ENCODE data around the gene SSU72. TPM values are rescaled to one million over a fixed set of nuclear protein-coding genes. Genes with fewer than 3 reads are reported as not detected.
"Not testable (repeated sequence)": the region's sequence is repeated elsewhere in the genome, so short reads cannot be mapped to it uniquely, and the experiment has no call there.

SSU72 gene
- total and polyA plus RNA-seq, 2 donors from 2014 or later, result 102 to 143 TPM

DNA sequence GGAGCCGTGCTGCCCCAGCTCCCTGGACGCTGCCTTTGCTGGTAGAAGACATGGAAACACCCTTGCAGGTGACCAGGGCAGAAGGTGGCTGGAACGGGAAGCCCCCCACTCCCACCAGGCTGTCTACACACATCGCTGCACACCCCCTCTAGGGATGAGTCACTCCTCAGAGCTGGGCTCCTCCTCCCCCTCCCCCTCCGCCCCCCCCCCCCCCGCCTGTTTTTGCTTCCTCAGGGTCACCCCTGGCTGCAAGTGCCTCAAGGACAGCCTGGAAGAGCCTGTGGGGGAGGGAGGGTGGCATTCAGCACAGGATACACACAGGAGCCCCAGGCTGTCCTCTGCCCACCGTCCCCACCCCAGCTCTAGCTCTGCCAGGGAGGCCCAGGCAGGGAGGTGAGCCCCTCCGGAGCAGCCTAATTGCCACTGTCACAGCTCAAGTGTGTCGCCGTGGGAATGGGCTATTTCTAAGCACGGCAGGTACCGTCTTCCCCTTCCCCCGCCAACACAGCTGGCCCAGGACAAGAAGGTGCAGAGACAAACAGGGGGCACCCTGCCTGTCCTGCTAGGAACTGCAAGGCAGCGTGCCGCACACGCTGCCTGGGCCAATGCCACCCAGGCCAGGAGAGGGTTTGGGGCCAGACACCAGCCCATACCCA lies 22.7 kb upstream of the SSU72 start:
- intact Hi-C loops (cut with DNase I), result no loop called here

DNA sequence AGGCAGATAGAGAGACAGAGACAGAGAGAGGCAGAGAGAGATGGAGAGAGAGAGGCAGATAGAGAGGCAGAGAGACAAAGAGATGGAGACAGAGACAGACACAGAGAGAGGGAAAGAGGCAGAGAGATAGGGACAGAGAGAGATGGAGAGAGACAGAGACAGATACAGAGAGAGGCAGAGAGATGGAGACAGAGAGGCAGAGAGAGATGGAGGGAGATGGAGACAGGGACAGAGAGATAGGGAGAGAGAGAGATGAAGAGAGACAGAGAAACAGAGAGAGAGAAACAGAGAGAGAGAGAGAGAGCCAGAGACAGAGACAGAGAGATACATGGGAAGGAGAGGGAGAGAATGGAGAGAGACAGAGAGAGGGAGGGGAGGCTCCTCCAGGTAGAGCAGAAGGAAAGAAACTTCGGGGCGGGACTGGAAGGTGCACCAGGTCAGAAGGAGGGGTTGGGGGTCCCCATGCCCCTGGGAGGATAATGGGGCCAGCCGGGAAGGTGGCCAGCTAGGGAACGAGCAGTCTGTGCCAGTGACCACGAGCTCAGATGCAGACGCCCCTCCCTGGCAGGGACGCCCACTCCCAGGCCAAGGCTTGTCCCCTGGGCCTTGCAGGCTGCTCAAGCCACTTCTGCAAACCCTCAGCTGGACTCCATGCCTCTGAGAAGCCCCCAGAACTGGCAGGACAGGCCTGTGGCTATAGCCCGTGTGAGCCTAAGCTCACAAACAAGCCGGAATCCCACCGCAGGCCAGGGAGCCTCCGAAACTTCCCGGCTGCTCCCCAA lies 22.0 kb upstream of the SSU72 start:
- FAIRE-seq, result no peak
- Histone ChIP-seq H3K4me3 (ENCODE audit: low read length in 3 of 3) (no peak overlapping the region), H3K27ac (ENCODE audit: low read depth in 2 of 2, low read length in 2 of 2) (no peak overlapping the region), H3K9ac (ENCODE audit: low read length in 3 of 3) (no peak overlapping the region), H3K27me3 (ENCODE audit: control insufficient read depth, insufficient read depth, low read length) (peaks cover 11% of the 10 kb centered on the region), H3K9me3 (ENCODE audit: control insufficient read depth in 2 of 3, insufficient read depth in 1 of 3, low read length in 3 of 3) (no peaks in the 10 kb centered on the region), H3K36me3 (ENCODE audit: control insufficient read depth in 2 of 3, insufficient read depth in 3 of 3, low read length in 3 of 3) (no peaks in the 10 kb centered on the region), H3K4me1 (ENCODE audit: control insufficient read depth in 2 of 3, insufficient read depth in 2 of 3, low read depth in 1 of 3, low read length in 3 of 3) (peaks cover 0 to 17% (median 0%) of the 10 kb centered on the region in 3 donors)
- no peak for DNase-seq
- TF ChIP-seq, protein P1, sequence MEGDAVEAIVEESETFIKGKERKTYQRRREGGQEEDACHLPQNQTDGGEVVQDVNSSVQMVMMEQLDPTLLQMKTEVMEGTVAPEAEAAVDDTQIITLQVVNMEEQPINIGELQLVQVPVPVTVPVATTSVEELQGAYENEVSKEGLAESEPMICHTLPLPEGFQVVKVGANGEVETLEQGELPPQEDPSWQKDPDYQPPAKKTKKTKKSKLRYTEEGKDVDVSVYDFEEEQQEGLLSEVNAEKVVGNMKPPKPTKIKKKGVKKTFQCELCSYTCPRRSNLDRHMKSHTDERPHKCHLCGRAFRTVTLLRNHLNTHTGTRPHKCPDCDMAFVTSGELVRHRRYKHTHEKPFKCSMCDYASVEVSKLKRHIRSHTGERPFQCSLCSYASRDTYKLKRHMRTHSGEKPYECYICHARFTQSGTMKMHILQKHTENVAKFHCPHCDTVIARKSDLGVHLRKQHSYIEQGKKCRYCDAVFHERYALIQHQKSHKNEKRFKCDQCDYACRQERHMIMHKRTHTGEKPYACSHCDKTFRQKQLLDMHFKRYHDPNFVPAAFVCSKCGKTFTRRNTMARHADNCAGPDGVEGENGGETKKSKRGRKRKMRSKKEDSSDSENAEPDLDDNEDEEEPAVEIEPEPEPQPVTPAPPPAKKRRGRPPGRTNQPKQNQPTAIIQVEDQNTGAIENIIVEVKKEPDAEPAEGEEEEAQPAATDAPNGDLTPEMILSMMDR (IDR thresholded peaks at IDR 0.05; ENCODE audit: borderline replicate concordance, extremely low read depth, insufficient read depth), result no peak
- intact Hi-C loops (cut with DNase I), result no loop called here

More for the DNA sequence above, 22.7 kb upstream of the SSU72 start:
- no peaks in the 10 kb centered on the region for H3K36me3 ChIP-seq (ENCODE audit: control insufficient read depth in 2 of 3, insufficient read depth in 3 of 3, low read length in 3 of 3)
- no peak overlapping the region for H3K4me3 ChIP-seq (ENCODE audit: low read length in 3 of 3)
- H3K4me1 ChIP-seq (ENCODE audit: control insufficient read depth in 2 of 3, insufficient read depth in 2 of 3, low read depth in 1 of 3, low read length in 3 of 3), result peaks cover 0 to 17% (median 0%) of the 10 kb centered on the region in 3 donors
- H3K9me3 ChIP-seq (ENCODE audit: control insufficient read depth in 2 of 3, insufficient read depth in 1 of 3, low read length in 3 of 3), result no peaks in the 10 kb centered on the region
- TF ChIP-seq, protein P1 (IDR thresholded peaks at IDR 0.05; ENCODE audit: borderline replicate concordance, extremely low read depth, insufficient read depth), result peak; percentile 27
- DNase-seq, result peak in 3 of 5 donors; percentile 61 to 80 (median 74)
- H3K27ac ChIP-seq (ENCODE audit: low read depth in 2 of 2, low read length in 2 of 2), result no peak overlapping the region
- FAIRE-seq, result no peak
- peaks cover 11% of the 10 kb centered on the region for H3K27me3 ChIP-seq (ENCODE audit: control insufficient read depth, insufficient read depth, low read length)
- H3K9ac ChIP-seq (ENCODE audit: low read length in 3 of 3), result peak overlapping the region in 1 of 3 donors; percentile 12

DNA sequence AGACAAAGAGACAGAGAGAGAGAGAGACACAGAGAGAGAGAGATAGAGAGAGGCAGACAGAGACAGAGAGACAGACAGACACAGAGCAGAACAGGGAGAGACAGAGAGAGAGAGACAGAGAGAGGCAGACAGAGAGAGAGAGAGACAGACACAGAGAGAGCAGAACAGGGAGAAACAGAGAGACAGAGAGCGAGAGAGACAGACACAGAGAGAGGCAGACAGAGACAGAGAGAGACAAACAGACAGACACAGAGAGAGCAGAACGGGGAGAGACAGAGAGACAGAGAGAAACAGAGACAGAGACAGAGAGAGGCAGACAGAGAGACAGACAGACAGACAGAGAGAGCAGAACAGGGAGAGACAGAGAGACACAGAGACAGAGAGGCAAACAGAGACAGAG lies 20.7 kb upstream of the SSU72 start:
- H3K27me3 ChIP-seq (ENCODE audit: control insufficient read depth, insufficient read depth, low read length); intact Hi-C loops (cut with DNase I); H3K4me3 ChIP-seq (ENCODE audit: low read length in 3 of 3); H3K9me3 ChIP-seq (ENCODE audit: control insufficient read depth in 2 of 3, insufficient read depth in 1 of 3, low read length in 3 of 3); H3K36me3 ChIP-seq (ENCODE audit: control insufficient read depth in 2 of 3, insufficient read depth in 3 of 3, low read length in 3 of 3); H3K9ac ChIP-seq (ENCODE audit: low read length in 3 of 3); H3K27ac ChIP-seq (ENCODE audit: low read depth in 2 of 2, low read length in 2 of 2); DNase-seq; FAIRE-seq: not testable (repeated sequence)
- peaks cover 0 to 13% (median 0%) of the 10 kb centered on the region in 3 donors for H3K4me1 ChIP-seq (ENCODE audit: control insufficient read depth in 2 of 3, insufficient read depth in 2 of 3, low read depth in 1 of 3, low read length in 3 of 3)

DNA sequence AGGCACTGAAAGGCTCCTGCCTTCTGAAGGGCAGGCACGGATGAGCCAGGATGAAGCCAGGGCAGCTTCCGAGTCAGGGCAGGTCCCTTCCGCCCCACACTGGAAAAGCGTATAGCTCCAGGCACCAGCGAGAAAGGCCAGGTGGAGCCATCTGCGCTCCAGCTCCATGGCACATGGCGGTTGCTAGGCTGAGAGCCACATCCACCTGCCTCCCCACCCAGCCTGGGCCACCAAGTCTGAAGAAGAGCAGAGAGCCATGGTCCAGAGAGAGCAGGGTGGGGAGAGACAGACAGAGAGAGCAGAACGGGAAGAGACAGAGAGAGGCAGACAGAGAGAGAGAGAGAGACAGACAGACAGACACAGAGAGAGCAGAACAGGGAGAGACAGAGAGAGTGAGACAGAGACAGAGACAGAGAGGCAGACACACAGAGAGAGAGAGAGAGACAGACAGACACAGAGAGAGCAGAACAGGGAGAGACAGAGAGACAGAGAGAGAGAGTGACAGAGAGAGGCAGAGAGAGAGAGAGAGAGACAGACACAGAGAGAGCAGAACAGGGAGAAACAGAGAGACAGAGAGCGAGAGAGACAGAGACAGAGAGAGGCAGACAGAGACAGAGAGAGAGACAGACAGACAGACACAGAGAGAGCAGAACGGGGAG lies 20.1 kb upstream of the SSU72 start:
- intact Hi-C loops (cut with DNase I), result no loop called here
- H3K36me3 ChIP-seq (ENCODE audit: control insufficient read depth in 2 of 3, insufficient read depth in 3 of 3, low read length in 3 of 3), result no peaks in the 10 kb centered on the region
- DNase-seq, result peak in 1 of 5 donors; percentile 28
- FAIRE-seq, result no peak
- no peaks in the 10 kb centered on the region for H3K9me3 ChIP-seq (ENCODE audit: control insufficient read depth in 2 of 3, insufficient read depth in 1 of 3, low read length in 3 of 3)
- no peak overlapping the region for H3K4me3 ChIP-seq (ENCODE audit: low read length in 3 of 3)
- no peak overlapping the region for H3K9ac ChIP-seq (ENCODE audit: low read length in 3 of 3)
- TF ChIP-seq, protein P1 (IDR thresholded peaks at IDR 0.05; ENCODE audit: borderline replicate concordance, extremely low read depth, insufficient read depth), result no peak
- peaks cover 0 to 13% (median 0%) of the 10 kb centered on the region in 3 donors for H3K4me1 ChIP-seq (ENCODE audit: control insufficient read depth in 2 of 3, insufficient read depth in 2 of 3, low read depth in 1 of 3, low read length in 3 of 3)
- H3K27ac ChIP-seq (ENCODE audit: low read depth in 2 of 2, low read length in 2 of 2), result no peak overlapping the region
- H3K27me3 ChIP-seq (ENCODE audit: control insufficient read depth, insufficient read depth, low read length), result peaks cover 8% of the 10 kb centered on the region
